Fibroblast of pulmonary artery (primary cell): Measurements from ENCODE around the gene MICU1.

Experiments
- DNase-seq: peaks from one replicate; pipeline ENCODE4 v3.0.0-alpha.2; 2010; ENCODE audit warnings: low read depth
- H3K4me3 ChIP-seq: replicated peaks from 2 replicates; pipeline ENCODE4 v1.5.1; 2011; ENCODE audit warnings: low read depth, mild to moderate bottlenecking, control low read depth, low read length, moderate library complexity
- CTCF ChIP-seq: IDR thresholded peaks from 2 replicates; pipeline ENCODE4 v1.5.1; 2011; ENCODE audit warnings: mild to moderate bottlenecking, control low read depth, low read length, inconsistent platforms; ENCODE audit errors: missing control alignments

Gene MICU1

GRCh38 chr10:72605122-72605521 is 20.8 kb downstream of the MICU1 start:
- DNase-seq = no peak
- H3K4me3 ChIP-seq = no peak overlapping the region

GRCh38 chr10:72601144-72601543 is 24.7 kb downstream of the MICU1 start:
- DNase-seq = no peak
- no peak for TF ChIP-seq CTCF

More at GRCh38 chr10:72605122-72605521, 20.8 kb downstream of the MICU1 start:
- no peak for TF ChIP-seq CTCF

DNA sequence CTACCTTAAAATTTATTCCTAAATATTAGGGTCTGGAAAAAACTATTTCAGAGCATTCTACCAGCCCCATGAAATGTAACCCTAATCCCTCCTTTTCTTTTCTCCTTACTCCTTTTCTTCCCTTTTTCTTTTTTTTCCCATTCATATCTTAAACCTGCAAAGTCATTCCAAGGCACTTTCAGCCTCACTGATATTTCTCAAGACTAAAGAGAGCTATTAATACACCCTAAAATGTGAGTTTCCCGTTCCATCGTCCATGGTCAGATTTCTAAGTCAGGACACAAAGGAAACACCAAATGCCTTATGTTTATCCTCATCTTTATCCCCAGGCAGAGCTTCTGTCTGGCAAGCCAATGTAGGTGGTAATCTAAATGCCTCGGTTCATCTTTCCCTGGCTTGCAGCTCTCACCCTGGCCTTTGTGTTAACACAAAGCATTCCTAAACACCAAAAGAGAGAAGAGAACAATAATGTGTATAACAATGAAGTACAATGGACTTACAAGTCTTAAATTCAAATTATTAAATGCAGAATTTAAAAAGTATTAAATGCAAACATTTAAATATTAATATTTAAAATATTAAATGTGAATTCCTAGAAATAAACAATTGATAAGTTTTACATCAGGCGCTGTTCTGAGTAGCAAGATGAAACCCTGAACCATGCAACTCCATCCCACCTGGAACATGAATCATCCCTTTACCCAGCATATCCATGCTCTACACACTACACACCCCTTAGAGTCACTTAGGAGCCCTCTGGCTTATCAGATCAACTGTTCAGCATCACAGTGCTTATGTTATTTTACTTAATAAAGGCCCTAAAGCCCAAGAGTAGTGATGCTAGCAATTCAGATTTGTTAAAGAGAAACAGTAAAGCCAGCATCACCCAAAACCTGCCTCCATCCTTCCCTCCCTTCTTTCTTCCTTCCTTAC is 26.8 kb downstream of the MICU1 start:
- no peak overlapping the region for H3K4me3 ChIP-seq

More at GRCh38 chr10:72601144-72601543, 24.7 kb downstream of the MICU1 start:
- H3K4me3 ChIP-seq = no peak overlapping the region

DNA sequence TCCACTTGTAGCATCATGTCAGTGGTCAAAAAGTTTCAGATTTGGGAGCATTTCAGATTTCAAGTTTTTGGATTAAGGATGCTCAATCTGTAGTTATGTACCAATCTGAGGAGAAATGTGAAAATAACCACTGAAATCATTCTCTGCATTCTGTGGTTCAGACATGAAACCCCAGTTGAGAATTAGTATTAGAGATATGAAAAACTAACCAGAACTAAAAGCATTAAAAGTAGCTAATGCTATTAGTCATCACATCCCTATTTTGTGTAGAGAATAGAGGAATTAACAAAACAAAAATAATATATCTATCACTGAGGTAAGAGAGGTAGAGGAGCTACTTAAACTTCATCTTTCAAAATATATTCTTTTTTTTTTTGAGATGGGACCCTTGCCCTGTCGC is 28.0 kb downstream of the MICU1 start:
- TF ChIP-seq CTCF = no peak
- H3K4me3 ChIP-seq = no peak overlapping the region
- DNase-seq = no peak

More for the DNA sequence above, 26.8 kb downstream of the MICU1 start:
- TF ChIP-seq CTCF = no peak
- no peak for DNase-seq

DNA sequence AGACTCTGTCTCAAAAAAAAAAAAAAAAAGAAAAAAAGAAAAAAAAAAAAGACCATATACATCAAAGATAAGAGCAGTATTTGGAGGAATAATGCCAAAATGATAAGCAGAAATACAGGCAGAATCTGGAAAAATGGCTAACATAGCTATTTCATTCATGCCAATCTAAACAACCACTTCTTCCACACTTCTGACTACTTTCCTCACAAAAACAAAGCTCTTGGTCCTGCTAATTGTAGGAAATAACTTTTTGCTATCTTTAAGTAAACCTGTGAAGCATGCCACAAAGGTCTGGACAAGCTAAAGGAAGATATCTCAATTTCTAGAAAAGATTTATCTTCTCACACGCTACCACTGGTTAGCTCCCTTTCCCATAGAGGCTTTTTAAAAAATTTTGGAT is 30.4 kb downstream of the MICU1 start:
- no peak overlapping the region for H3K4me3 ChIP-seq
- no peak for TF ChIP-seq CTCF
- DNase-seq = no peak

- H3K4me3 ChIP-seq = no peak overlapping the region
- peak; percentile 32 for DNase-seq
- no peak for TF ChIP-seq CTCF
Observed at GRCh38 chr10:72593963-72594362, 31.9 kb downstream of the MICU1 start.
